ENCODE measurements around the gene DNAJC30. TPM values are rescaled to one million over a fixed set of nuclear protein-coding genes. Genes with fewer than 3 reads are reported as not detected.

The DNAJC30 gene
- total RNA-seq, 4 donors from 2014 or later = 2.7 to 8.4 (median 6.3) TPM

DNA sequence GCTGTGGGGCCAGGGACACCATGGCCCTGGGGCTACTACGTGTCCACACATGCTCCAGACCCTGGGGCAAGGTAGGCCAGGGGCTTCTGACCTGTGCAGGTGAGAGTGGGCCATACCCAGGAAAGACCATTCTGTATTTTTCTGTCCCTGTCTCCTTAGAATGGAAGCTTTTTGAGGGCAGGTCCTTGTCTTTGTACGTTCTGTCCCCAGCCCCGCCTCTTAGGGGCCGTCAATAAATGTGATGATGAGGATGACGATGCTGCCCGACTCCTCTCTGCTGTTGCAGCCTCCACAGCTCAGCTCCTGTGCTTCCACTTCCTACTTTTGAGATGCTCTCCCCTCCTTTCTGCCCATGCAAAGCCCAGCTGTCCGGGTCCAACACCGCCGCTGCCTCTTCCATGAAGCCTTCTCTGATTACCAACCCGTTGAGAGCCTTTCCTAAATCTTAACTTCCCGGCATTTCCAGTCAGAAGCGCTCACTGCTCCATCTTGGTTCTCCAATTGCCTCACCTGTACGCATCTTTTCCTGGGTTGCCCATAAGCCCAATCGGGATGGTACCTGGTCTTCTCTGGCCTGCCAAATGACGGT is 11.3 kb downstream of the DNAJC30 start:
- Histone ChIP-seq H3K4me1 (peaks cover 0 to 18% (median 9%) of the 10 kb centered on the region in 4 donors), H3K27ac (no peak overlapping the region), H3K9me3 (no peaks in the 10 kb centered on the region), H3K36me3 (peaks cover 0 to 6% (median 0%) of the 10 kb centered on the region in 3 donors), H3K27me3 (no peaks in the 10 kb centered on the region), H3K4me3 (no peak overlapping the region)
- 94 to 95% methylated on average over 15 of the region's 15 CpGs for WGBS, 2 donors
- TF ChIP-seq POLR2A (IDR thresholded peaks at IDR 0.05) = no peak
- no peak for TF ChIP-seq EP300 (IDR thresholded peaks at IDR 0.05)
- TF ChIP-seq, protein P1, sequence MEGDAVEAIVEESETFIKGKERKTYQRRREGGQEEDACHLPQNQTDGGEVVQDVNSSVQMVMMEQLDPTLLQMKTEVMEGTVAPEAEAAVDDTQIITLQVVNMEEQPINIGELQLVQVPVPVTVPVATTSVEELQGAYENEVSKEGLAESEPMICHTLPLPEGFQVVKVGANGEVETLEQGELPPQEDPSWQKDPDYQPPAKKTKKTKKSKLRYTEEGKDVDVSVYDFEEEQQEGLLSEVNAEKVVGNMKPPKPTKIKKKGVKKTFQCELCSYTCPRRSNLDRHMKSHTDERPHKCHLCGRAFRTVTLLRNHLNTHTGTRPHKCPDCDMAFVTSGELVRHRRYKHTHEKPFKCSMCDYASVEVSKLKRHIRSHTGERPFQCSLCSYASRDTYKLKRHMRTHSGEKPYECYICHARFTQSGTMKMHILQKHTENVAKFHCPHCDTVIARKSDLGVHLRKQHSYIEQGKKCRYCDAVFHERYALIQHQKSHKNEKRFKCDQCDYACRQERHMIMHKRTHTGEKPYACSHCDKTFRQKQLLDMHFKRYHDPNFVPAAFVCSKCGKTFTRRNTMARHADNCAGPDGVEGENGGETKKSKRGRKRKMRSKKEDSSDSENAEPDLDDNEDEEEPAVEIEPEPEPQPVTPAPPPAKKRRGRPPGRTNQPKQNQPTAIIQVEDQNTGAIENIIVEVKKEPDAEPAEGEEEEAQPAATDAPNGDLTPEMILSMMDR (IDR thresholded peaks at IDR 0.05) = no peak
- DNase-seq (ENCODE audit: low spot score in 2 of 2) = no peak

DNA sequence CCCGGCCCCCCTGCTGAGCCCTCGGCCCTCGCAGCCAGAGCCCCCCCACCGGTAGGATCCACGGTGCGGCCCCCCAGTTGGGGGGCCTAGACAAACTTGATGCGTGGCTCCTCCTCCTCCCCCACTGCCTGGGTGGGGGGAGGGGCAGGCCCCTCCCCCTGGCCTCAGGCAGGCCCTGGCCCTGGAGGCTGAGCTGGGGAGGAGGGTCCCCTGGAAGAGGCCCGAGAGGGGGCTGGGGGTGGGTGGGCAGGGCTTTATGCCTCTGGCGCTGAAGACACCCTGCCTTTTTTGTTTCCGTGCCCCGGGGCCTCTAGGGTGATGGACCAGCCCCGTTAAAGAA is 12.0 kb downstream of the DNAJC30 start:
- Histone ChIP-seq H3K9me3 (no peaks in the 10 kb centered on the region), H3K4me1 (peaks cover 0 to 18% (median 9%) of the 10 kb centered on the region in 4 donors), H3K4me3 (no peak overlapping the region), H3K27ac (no peak overlapping the region), H3K36me3 (peaks cover 0 to 5% (median 0%) of the 10 kb centered on the region in 3 donors), H3K27me3 (no peaks in the 10 kb centered on the region)
- TF ChIP-seq, protein P1 (IDR thresholded peaks at IDR 0.05) = no peak
- 34% methylated on average over 6 of the region's 12 CpGs; no CpG with 5 or more reads in 1 of the 2 donors for WGBS, 2 donors
- DNase-seq (ENCODE audit: low spot score in 2 of 2) = no peak

DNA sequence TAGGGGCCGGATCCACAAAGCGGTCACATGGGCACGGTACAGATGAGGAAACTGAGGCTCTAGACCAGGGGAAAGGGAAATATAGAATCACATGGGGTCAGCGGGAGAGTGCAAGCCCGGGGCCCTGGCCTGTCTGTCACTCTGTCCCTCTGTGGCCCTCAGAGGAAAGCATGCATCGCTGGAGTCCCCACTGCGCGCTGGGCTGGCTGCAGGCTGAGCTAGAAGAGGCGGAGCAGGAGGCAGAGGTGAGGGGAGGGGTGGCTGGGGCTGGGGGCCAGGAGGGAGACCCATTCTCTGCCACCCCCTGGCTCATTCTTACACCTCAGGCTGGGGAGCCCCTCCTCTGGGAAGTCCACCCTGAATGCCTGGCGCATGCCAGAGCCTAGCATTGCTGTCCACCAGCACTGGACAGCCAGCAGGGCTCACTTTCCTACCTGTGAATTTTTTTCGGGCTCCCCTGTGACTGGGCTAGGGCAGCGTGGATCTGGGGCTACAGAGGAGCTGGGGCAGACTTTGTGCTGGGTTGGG is 13.3 kb downstream of the DNAJC30 start:
- 81 to 90% methylated on average over 11 to 12 of the region's 12 CpGs for WGBS, 2 donors

DNA sequence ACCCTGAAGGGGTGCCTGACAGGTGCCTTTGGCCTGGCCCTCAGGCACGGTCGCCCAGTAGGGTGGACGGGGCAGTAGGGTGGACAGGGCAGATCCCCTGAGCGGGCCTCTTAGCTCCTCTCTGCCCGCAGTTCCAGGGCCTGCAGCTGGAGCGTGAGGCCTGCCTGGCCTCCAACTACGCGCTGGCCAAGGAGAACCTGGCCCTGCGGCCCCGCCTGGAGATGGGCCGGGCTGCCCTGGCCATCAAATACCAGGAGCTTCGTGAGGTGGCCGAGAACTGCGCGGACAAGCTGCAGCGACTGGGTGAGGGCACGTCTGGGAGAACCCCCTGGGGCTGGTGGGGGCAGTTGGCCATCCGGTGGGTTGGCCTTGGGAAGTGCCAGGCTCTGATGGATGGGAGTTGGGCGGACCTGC is 14.0 kb downstream of the DNAJC30 start:
- Histone ChIP-seq H3K9me3 (no peaks in the 10 kb centered on the region), H3K36me3 (peaks cover 0 to 5% (median 0%) of the 10 kb centered on the region in 3 donors), H3K4me1 (peaks cover 0 to 18% (median 9%) of the 10 kb centered on the region in 4 donors), H3K4me3 (no peak overlapping the region), H3K27ac (no peak overlapping the region), H3K27me3 (no peaks in the 10 kb centered on the region)
- no peak for DNase-seq (ENCODE audit: low spot score in 2 of 2)
- TF ChIP-seq EP300 (IDR thresholded peaks at IDR 0.05) = no peak
- TF ChIP-seq, protein P1 (IDR thresholded peaks at IDR 0.05) = no peak
- TF ChIP-seq POLR2A (IDR thresholded peaks at IDR 0.05) = no peak
- 73 to 77% methylated on average over 19 of the region's 19 CpGs for WGBS, 2 donors

More for the DNA sequence above, 13.3 kb downstream of the DNAJC30 start:
- peaks cover 0 to 5% (median 0%) of the 10 kb centered on the region in 3 donors for H3K36me3 ChIP-seq
- H3K27me3 ChIP-seq = no peaks in the 10 kb centered on the region
- no peak overlapping the region for H3K27ac ChIP-seq
- H3K4me3 ChIP-seq = no peak overlapping the region
- H3K4me1 ChIP-seq = peaks cover 0 to 18% (median 9%) of the 10 kb centered on the region in 4 donors
- H3K9me3 ChIP-seq = no peaks in the 10 kb centered on the region
- TF ChIP-seq EP300 (IDR thresholded peaks at IDR 0.05) = no peak
- TF ChIP-seq, protein P1 (IDR thresholded peaks at IDR 0.05) = no peak
- no peak for DNase-seq (ENCODE audit: low spot score in 2 of 2)

DNA sequence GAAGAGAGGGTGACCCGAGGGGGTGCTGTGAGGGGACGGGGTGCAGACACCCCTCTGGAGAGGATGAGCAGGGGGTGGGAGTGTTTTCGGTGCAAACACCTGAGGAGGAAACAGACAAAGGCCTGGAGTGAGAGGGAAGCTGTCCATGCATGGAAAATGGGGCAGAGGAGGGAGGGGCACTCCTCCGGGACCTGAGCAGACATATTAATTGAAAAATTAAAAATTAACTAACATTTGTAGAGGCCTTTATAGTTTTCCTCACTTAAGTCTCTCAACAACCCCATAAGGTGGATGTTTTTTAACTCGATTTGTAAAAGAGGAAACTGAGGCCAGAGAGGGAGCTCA is 14.4 kb downstream of the DNAJC30 start:
- Histone ChIP-seq H3K27ac (peak overlapping the region in 1 of 4 donors; percentile 76), H3K4me3 (peak overlapping the region in 3 of 4 donors; percentile 48 to 74 (median 48)), H3K36me3 (peaks cover 0 to 5% (median 0%) of the 10 kb centered on the region in 3 donors), H3K4me1 (peaks cover 0 to 18% (median 9%) of the 10 kb centered on the region in 4 donors), H3K9me3 (peaks cover 0 to 2% (median 0%) of the 10 kb centered on the region in 4 donors), H3K27me3 (no peaks in the 10 kb centered on the region)
- 30 to 31% methylated on average over 5 of the region's 5 CpGs for WGBS, 2 donors
- no peak for DNase-seq (ENCODE audit: low spot score in 2 of 2)
- no peak for TF ChIP-seq POLR2A (IDR thresholded peaks at IDR 0.05)

All from tibial nerve (tissue), 4 donors.